ENCODE data around the gene TMX4. TPM values are rescaled to one million over a fixed set of nuclear protein-coding genes. Genes with fewer than 3 reads are reported as not detected.
A peak's percentile ranks its signal among the peaks of the same experiment; 100 is the strongest.

TMX4 gene
- total and polyA plus RNA-seq, 2 of the 4 experiments (the other 2 are of a cell fraction) = 5.4 to 13.6 TPM

- no peak overlapping the region for H3K27ac ChIP-seq (ENCODE audit: insufficient read depth, low read length)
- no peaks in the 10 kb centered on the region for H4K20me1 ChIP-seq (ENCODE audit: insufficient read depth, low read length)
- H3K4ac ChIP-seq (ENCODE audit: low read depth, low read length) = no peak overlapping the region
- no CpG with 5 or more reads among the region's 10 CpGs for WGBS, 2 experiments (ENCODE audit: extremely low coverage in 2 of 2, insufficient read length in 1 of 2)
- no peak overlapping the region for H4K91ac ChIP-seq (ENCODE audit: insufficient read depth, low read depth, low read length)
- H2AFZ ChIP-seq (replicated peaks; ENCODE audit: low read length, poor library complexity) = no peak overlapping the region
- no peak overlapping the region for H3K23ac ChIP-seq (ENCODE audit: low read depth, low read length)
- H3K79me1 ChIP-seq (ENCODE audit: low read depth in 1 of 2, low read length in 2 of 2) = no peaks in the 10 kb centered on the region
- no peak overlapping the region for H2BK5ac ChIP-seq (ENCODE audit: low read depth, low read length, poor library complexity, severe bottlenecking)
- ChIA-PET CTCF (interaction anchor here (0.7 to 1.0 kb wide), 2 partner anchors 12 to 742 kb away, joined by 3 to 6 read pairs; no protein-coding TSS in a partner anchor), POLR2A (ENCODE audit: unreplicated experiment) (no interaction called here)
- DNase-seq = peak; percentile 64
- dilution Hi-C loops (cut with HindIII; ENCODE audit: low sequenced_read_pairs, unreplicated experiment) = no loop called here
- 0 out of 2 replicates have a peak overlapping the region, but pooled peaks have one; percentile 4 for H3K14ac ChIP-seq (replicated peaks; ENCODE audit: low read depth, low read length)
- intact Hi-C loops (cut with micrococcal nuclease) = loop anchor here (1.0 kb wide), 1 partner anchor 742 kb away; no protein-coding TSS in a partner anchor
- BruUV-seq (replicated peaks) = no TSS peak
- H3K36me3 ChIP-seq (ENCODE audit: control insufficient read depth, insufficient read depth, low read length) = peaks cover 5% of the 10 kb centered on the region; the same call in 1 of the 2 replicates
- no peak overlapping the region for H2AK5ac ChIP-seq (ENCODE audit: low read depth, low read length)
- no peak overlapping the region for H3K9ac ChIP-seq (ENCODE audit: low read depth, low read length)
- in situ Hi-C loops (cut with MboI; ENCODE audit: low sequenced_read_pairs) = no loop called here
- no peak overlapping the region for H4K8ac ChIP-seq (ENCODE audit: low read depth in 2 of 2, low read length in 2 of 2)
- H2BK20ac ChIP-seq (ENCODE audit: low read depth, low read length) = no peak overlapping the region
- no peak overlapping the region for H2BK120ac ChIP-seq (ENCODE audit: low read depth, low read length)
- peak; percentile 94 for ATAC-seq (ENCODE audit: low read depth)
- peaks cover 3% of the 10 kb centered on the region; the same call in 1 of the 2 replicates for H3K4me1 ChIP-seq (ENCODE audit: control insufficient read depth, insufficient read depth, low read length)
- H3K27me3 ChIP-seq (ENCODE audit: control insufficient read depth, insufficient read depth, low read length) = no peaks in the 10 kb centered on the region
- no peak overlapping the region for H3K4me3 ChIP-seq (ENCODE audit: insufficient read depth, low read depth, low read length)
- no peak overlapping the region for H3K4me2 ChIP-seq (ENCODE audit: low read depth, low read length)
- no peak overlapping the region for H2AK9ac ChIP-seq (replicated peaks; ENCODE audit: low read depth, low read length, poor library complexity)
- no peak overlapping the region for H2BK15ac ChIP-seq (ENCODE audit: low read depth, low read length)
- no peak overlapping the region for H4K5ac ChIP-seq (ENCODE audit: low read depth, low read length)
- no peaks in the 10 kb centered on the region for H3K9me3 ChIP-seq (ENCODE audit: control insufficient read depth, insufficient read depth, low read length)
- H3K18ac ChIP-seq (ENCODE audit: low read depth, low read length) = no peak overlapping the region
- H3K9me1 ChIP-seq (ENCODE audit: insufficient read depth, low read length) = peaks cover 3% of the 10 kb centered on the region; the same call in 1 of the 2 replicates
- no peak overlapping the region for H3K56ac ChIP-seq (ENCODE audit: extremely low read depth, insufficient read depth, low read length)
- TF ChIP-seq RCOR1 (IDR thresholded peaks at IDR 0.05; ENCODE audit: insufficient replicate concordance, low read length) (no peak), RAD21 (IDR thresholded peaks at IDR 0.05; ENCODE audit: low read length) (peak; percentile 48), CHD1 (IDR thresholded peaks at IDR 0.05; ENCODE audit: low read depth, low read length) (no peak), FOS (IDR thresholded peaks at IDR 0.05; ENCODE audit: low read depth, low read length) (no peak), CTCF (conservative IDR thresholded peaks at IDR 0.05; ENCODE audit: low read depth, low read length) (peak; percentile 57), MAZ (IDR thresholded peaks at IDR 0.05; ENCODE audit: borderline replicate concordance, low read depth, low read length) (no peak), MAFK (IDR thresholded peaks at IDR 0.05; ENCODE audit: low read depth, low read length) (no peak), MXI1 (IDR thresholded peaks at IDR 0.05; ENCODE audit: borderline replicate concordance, low read depth, low read length) (no peak), BHLHE40 (IDR thresholded peaks at IDR 0.05; ENCODE audit: low read depth, low read length) (no peak), POLR2A (IDR thresholded peaks at IDR 0.05; ENCODE audit: low read depth, low read length) (no peak), NFE2L2 (IDR thresholded peaks at IDR 0.05; ENCODE audit: low read depth, low read length) (no peak), RFX5 (IDR thresholded peaks at IDR 0.05; ENCODE audit: low read depth, low read length) (no peak), SMC3 (IDR thresholded peaks at IDR 0.05; ENCODE audit: low read depth, low read length) (peak; percentile 64)
- TF ChIP-seq, protein P1, sequence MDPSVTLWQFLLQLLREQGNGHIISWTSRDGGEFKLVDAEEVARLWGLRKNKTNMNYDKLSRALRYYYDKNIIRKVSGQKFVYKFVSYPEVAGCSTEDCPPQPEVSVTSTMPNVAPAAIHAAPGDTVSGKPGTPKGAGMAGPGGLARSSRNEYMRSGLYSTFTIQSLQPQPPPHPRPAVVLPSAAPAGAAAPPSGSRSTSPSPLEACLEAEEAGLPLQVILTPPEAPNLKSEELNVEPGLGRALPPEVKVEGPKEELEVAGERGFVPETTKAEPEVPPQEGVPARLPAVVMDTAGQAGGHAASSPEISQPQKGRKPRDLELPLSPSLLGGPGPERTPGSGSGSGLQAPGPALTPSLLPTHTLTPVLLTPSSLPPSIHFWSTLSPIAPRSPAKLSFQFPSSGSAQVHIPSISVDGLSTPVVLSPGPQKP (IDR thresholded peaks at IDR 0.05; ENCODE audit: borderline replicate concordance, low read depth, low read length) = no peak
- TF ChIP-seq, protein P2, sequence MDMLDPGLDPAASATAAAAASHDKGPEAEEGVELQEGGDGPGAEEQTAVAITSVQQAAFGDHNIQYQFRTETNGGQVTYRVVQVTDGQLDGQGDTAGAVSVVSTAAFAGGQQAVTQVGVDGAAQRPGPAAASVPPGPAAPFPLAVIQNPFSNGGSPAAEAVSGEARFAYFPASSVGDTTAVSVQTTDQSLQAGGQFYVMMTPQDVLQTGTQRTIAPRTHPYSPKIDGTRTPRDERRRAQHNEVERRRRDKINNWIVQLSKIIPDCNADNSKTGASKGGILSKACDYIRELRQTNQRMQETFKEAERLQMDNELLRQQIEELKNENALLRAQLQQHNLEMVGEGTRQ (IDR thresholded peaks at IDR 0.05; ENCODE audit: low read depth, low read length) = no peak
Measured at GRCh38 chr20:7980332-7981046, 39.1 kb downstream of the TMX4 start.

Measured in IMR-90 (cell line).